HG03571 (cell line): ENCODE data around the gene GATA5.

Experiments
- ATAC-seq: cut with Tn5 transposase; IDR thresholded peaks from one replicate; pipeline ENCODE4 v1.9.1; 2021; ENCODE audit not compliant: unreplicated experiment

The GATA5 gene

GRCh38 chr20:62457098-62457497 lies 18.7 kb downstream of the GATA5 start:
- ATAC-seq = no peak

- ATAC-seq = no peak
Measured at GRCh38 chr20:62455929-62456328, 19.9 kb downstream of the GATA5 start.

- ATAC-seq = no peak
Measured at GRCh38 chr20:62454904-62455636, 20.7 kb downstream of the GATA5 start.

DNA sequence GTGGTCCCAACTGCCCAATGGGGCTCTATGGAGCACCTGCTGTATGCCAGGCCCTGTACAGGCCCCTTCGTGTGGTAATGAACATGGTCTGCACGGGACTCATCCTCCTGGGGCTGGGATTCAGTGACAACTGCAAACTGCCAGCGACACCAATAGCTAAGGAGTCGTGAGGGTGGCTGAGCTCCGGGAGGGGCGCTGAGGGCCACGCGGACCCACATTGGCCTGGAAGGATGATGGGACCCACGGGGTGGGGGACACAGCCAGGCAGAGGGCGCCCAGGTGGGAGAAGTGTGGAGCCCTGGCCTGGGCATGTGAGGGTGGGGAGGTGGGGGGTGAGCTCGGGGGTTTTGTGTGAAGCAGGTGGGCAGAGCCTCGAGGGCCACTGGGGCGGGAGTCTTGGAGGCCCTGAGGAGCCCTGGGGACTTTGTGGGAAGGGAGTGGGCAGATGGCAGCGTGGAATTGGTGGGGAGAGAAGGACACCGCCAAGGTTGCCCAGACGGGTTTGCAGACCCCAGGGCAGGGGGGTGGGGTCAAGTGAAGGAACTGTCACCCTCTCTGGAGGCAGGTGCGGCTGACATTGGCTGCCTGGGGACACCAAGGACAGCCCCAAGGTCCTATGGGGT lies 22.5 kb downstream of the GATA5 start:
- ATAC-seq = no peak

- no peak for ATAC-seq
Measured at GRCh38 chr20:62452475-62453095, 23.2 kb downstream of the GATA5 start.

- ATAC-seq = no peak
Measured at GRCh38 chr20:62451970-62452369, 23.8 kb downstream of the GATA5 start.

DNA sequence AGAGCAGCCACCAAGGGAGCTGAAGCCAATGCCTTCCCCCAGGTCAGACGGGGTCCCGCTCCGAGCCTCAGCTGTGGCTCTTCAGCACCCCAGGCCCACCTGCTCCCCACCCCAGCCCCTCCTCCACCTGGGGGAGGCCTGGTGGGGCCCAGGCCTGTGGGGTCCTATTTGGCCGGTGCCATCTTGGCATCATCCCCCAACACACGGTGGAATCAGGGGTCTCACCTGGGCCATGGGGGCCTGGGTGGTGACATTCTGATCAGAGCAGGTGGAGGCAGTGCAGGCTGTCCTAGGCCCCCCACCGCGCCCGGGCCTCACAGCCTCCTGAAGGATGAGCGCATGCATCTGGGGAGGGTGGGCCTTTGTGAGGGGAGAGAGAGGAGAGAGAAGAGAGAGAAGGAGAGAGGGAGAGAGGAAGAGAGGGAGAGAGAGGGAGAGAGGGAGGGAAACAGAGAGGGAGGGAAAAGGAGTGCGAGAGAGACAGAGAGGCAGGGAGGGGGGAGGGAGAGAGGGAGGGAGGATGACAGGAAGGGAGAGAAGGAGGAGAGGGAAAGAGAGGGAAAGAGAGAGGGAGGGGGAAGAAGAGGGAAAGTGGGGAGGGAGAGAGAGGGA lies 24.5 kb downstream of the GATA5 start:
- ATAC-seq = no peak

GRCh38 chr20:62449951-62450691 lies 25.7 kb downstream of the GATA5 start:
- no peak for ATAC-seq

GRCh38 chr20:62448788-62449187 lies 27.0 kb downstream of the GATA5 start:
- ATAC-seq = no peak

GRCh38 chr20:62448038-62448437 lies 27.8 kb downstream of the GATA5 start:
- no peak for ATAC-seq

GRCh38 chr20:62446888-62447869 lies 28.6 kb downstream of the GATA5 start:
- no peak for ATAC-seq

DNA sequence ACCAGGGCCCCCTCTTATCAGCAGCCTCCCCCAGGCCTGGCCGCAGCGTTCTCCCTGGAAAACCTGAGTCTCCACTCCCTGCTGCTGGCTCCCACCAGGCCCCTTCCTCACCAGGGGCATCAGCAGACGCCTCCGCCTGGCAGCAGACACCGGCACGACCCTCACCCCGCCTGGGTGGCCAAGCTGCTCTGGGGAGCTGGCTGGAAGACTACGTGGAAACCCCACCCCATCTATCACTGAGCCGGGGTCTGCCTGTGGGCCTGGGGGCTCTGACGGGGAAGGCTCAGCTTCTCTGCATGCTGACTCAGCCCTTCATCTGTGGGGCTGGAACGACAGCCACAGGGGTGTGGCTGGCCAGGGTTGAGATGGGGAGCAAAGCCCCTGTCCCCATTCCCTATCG lies 29.3 kb downstream of the GATA5 start:
- no peak for ATAC-seq

- ATAC-seq = no peak
Measured at GRCh38 chr20:62445553-62446340, 30.0 kb downstream of the GATA5 start.

GRCh38 chr20:62444286-62444685 lies 31.5 kb downstream of the GATA5 start:
- no peak for ATAC-seq

GRCh38 chr20:62441987-62442539 lies 33.7 kb downstream of the GATA5 start:
- ATAC-seq = no peak

GRCh38 chr20:62439218-62439617 lies 36.6 kb downstream of the GATA5 start:
- no peak for ATAC-seq

DNA sequence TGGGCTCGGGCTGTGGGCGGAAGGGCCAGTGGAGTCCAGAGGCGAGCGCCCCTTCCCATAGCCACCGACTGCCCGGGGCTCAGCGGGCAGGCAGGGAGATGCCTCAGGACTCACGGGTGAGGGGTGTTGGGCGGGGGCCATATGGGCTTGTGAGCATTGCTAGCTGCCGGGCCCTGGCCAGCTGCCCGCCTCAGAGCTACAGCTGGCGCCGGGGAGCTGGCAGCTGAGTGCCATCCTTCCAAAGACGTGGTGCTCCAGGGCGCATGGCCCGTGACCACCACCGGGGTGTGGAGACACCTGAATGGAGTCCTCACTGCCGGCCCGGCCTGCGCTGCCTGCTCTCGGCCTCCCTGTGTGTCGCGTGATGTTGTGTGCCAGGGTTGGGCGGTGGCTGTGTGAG lies 37.9 kb downstream of the GATA5 start:
- no peak for ATAC-seq

DNA sequence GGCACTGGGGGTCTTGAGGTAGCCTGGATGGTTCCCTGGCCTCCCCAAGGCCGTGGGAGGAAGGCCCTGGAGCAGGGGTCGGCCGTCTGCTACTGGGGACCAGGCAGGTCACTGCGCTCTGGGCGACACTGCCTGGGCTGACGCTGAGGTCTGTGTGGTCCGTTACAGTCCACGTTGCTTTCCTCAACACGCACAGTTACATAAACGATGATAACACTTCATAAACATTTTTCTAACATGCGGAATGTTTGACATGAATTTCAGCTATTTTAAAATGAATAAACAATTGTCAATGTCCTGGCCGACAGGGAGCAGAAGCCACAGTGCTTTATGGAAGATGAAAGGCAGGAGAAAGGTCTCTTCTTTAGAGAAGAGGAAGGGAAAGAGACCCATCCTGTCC lies 38.3 kb downstream of the GATA5 start:
- ATAC-seq = no peak

DNA sequence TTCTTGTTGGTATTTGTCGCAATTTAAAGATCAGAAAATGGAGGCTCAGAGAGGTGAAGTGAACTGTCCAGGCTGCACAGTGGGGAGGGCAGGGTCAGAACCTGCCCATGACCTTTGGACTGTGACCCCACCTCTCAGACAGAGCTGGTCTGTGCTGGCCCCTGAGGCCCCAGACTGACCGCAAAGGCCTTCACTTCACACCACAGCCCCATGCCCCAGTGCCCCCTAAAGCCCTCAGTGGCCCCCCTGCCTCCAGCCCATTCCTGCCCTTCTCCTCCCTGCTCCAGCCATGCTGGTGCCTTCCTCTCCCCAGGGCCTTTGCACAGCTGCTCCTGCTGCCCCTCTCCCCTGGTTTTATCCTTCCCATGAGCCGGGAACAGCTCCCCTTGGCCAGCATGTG lies 39.1 kb downstream of the GATA5 start:
- ATAC-seq = no peak
